Measurements from ENCODE around the gene GATAD2A. TPM values are rescaled to one million over a fixed set of nuclear protein-coding genes. Genes with fewer than 3 reads are reported as not detected.

The GATAD2A gene
- total and polyA plus RNA-seq, 5 donors from 2014 or later: 8.1 to 134 (median 9.7) TPM

GRCh38 chr19:19477705-19478383 is 72.4 kb downstream of the GATAD2A start:
- Histone ChIP-seq H3K9me3 (ENCODE audit: control insufficient read depth in 2 of 2, low read length in 2 of 2) (no peaks in the 10 kb centered on the region), H3K27ac (ENCODE audit: insufficient read depth, low read length, poor library complexity, severe bottlenecking) (no peak overlapping the region), H3K4me3 (ENCODE audit: low read depth, low read length) (no peak overlapping the region), H3K36me3 (ENCODE audit: control insufficient read depth, insufficient read depth, low read length) (peaks cover 31% of the 10 kb centered on the region), H3K4me1 (ENCODE audit: control insufficient read depth, insufficient read depth, low read length, poor library complexity, severe bottlenecking) (peaks cover 52% of the 10 kb centered on the region), H3K27me3 (ENCODE audit: control insufficient read depth, insufficient read depth, low read length) (no peaks in the 10 kb centered on the region)
- peak overlapping the region; percentile 79 to 92 (median 91) for H3K27ac Mint-ChIP-seq
- DNase-seq (no peak), ATAC-seq (ENCODE audit: low read depth in 2 of 2) (no peak)
- no peak overlapping the region for H3K4me3 Mint-ChIP-seq
- no peaks in the 10 kb centered on the region for H3K27me3 Mint-ChIP-seq
- H3K9me3 Mint-ChIP-seq: peaks cover 0 to 2% (median 0%) of the 10 kb centered on the region in 7 donors
- peaks cover 19 to 77% (median 60%) of the 10 kb centered on the region in 4 donors for H3K4me1 Mint-ChIP-seq
- H3K36me3 Mint-ChIP-seq: peaks cover 33% of the 10 kb centered on the region

- Histone ChIP-seq H3K4me1 (ENCODE audit: control insufficient read depth, insufficient read depth, low read length, poor library complexity, severe bottlenecking) (peaks cover 35% of the 10 kb centered on the region), H3K27ac (ENCODE audit: insufficient read depth, low read length, poor library complexity, severe bottlenecking) (no peak overlapping the region), H3K36me3 (ENCODE audit: control insufficient read depth, insufficient read depth, low read length) (peaks cover 33% of the 10 kb centered on the region), H3K9me3 (ENCODE audit: control insufficient read depth in 2 of 2, low read length in 2 of 2) (no peaks in the 10 kb centered on the region), H3K4me3 (ENCODE audit: low read depth, low read length) (no peak overlapping the region), H3K27me3 (ENCODE audit: control insufficient read depth, insufficient read depth, low read length) (no peaks in the 10 kb centered on the region)
- H3K4me1 Mint-ChIP-seq: peaks cover 14 to 65% (median 47%) of the 10 kb centered on the region in 4 donors
- no peak for DNase-seq
- ATAC-seq (ENCODE audit: low read depth in 2 of 2): no peak
- H3K27ac Mint-ChIP-seq: peak overlapping the region; percentile 73 to 84 (median 75)
- no peaks in the 10 kb centered on the region for H3K27me3 Mint-ChIP-seq
- H3K36me3 Mint-ChIP-seq: peaks cover 26% of the 10 kb centered on the region
- H3K9me3 Mint-ChIP-seq: no peaks in the 10 kb centered on the region
- H3K4me3 Mint-ChIP-seq: no peak overlapping the region
Observed at GRCh38 chr19:19480688-19481087, 75.2 kb downstream of the GATAD2A start.

- peaks cover 0 to 63% (median 31%) of the 10 kb centered on the region in 4 donors for H3K4me1 Mint-ChIP-seq
- H3K9me3 Mint-ChIP-seq: no peaks in the 10 kb centered on the region
- Histone ChIP-seq H3K4me1 (ENCODE audit: control insufficient read depth, insufficient read depth, low read length, poor library complexity, severe bottlenecking) (peaks cover 26% of the 10 kb centered on the region), H3K27me3 (ENCODE audit: control insufficient read depth, insufficient read depth, low read length) (no peaks in the 10 kb centered on the region), H3K36me3 (ENCODE audit: control insufficient read depth, insufficient read depth, low read length) (peaks cover 33% of the 10 kb centered on the region), H3K27ac (ENCODE audit: insufficient read depth, low read length, poor library complexity, severe bottlenecking) (no peak overlapping the region), H3K9me3 (ENCODE audit: control insufficient read depth in 2 of 2, low read length in 2 of 2) (no peaks in the 10 kb centered on the region), H3K4me3 (ENCODE audit: low read depth, low read length) (no peak overlapping the region)
- H3K27ac Mint-ChIP-seq: peak overlapping the region; percentile 75 to 93 (median 89)
- DNase-seq (no peak), ATAC-seq (ENCODE audit: low read depth in 2 of 2) (no peak)
- H3K27me3 Mint-ChIP-seq: no peaks in the 10 kb centered on the region
- no peak overlapping the region for H3K4me3 Mint-ChIP-seq
- peaks cover 21% of the 10 kb centered on the region for H3K36me3 Mint-ChIP-seq
Observed at GRCh38 chr19:19482809-19483596, 77.5 kb downstream of the GATAD2A start.

- Mint-ChIP-seq H3K36me3 (peaks cover 14% of the 10 kb centered on the region), H3K27ac (peak overlapping the region; percentile 74 to 99 (median 86)), H3K9me3 (no peaks in the 10 kb centered on the region), H3K4me3 (peak overlapping the region in 2 of 4 donors; percentile 7 to 10), H3K27me3 (no peaks in the 10 kb centered on the region), H3K4me1 (peaks cover 10 to 72% (median 28%) of the 10 kb centered on the region in 4 donors)
- Histone ChIP-seq H3K27me3 (ENCODE audit: control insufficient read depth, insufficient read depth, low read length) (no peaks in the 10 kb centered on the region), H3K36me3 (ENCODE audit: control insufficient read depth, insufficient read depth, low read length) (peaks cover 22% of the 10 kb centered on the region), H3K4me3 (ENCODE audit: low read depth, low read length) (no peak overlapping the region), H3K9me3 (ENCODE audit: control insufficient read depth in 2 of 2, low read length in 2 of 2) (no peaks in the 10 kb centered on the region), H3K27ac (ENCODE audit: insufficient read depth, low read length, poor library complexity, severe bottlenecking) (peak overlapping the region; percentile 30), H3K4me1 (ENCODE audit: control insufficient read depth, insufficient read depth, low read length, poor library complexity, severe bottlenecking) (peaks cover 48% of the 10 kb centered on the region)
- DNase-seq (no peak), ATAC-seq (ENCODE audit: low read depth in 2 of 2) (no peak)
Observed at GRCh38 chr19:19485161-19485997, 79.9 kb downstream of the GATAD2A start.

- Histone ChIP-seq H3K4me1 (ENCODE audit: control insufficient read depth, insufficient read depth, low read length, poor library complexity, severe bottlenecking) (peaks cover 48% of the 10 kb centered on the region), H3K27me3 (ENCODE audit: control insufficient read depth, insufficient read depth, low read length) (no peaks in the 10 kb centered on the region), H3K4me3 (ENCODE audit: low read depth, low read length) (no peak overlapping the region), H3K9me3 (ENCODE audit: control insufficient read depth in 2 of 2, low read length in 2 of 2) (no peaks in the 10 kb centered on the region), H3K36me3 (ENCODE audit: control insufficient read depth, insufficient read depth, low read length) (peaks cover 18% of the 10 kb centered on the region), H3K27ac (ENCODE audit: insufficient read depth, low read length, poor library complexity, severe bottlenecking) (peak overlapping the region; percentile 9)
- H3K4me3 Mint-ChIP-seq: no peak overlapping the region
- peaks cover 10% of the 10 kb centered on the region for H3K36me3 Mint-ChIP-seq
- peak overlapping the region; percentile 14 to 99 (median 86) for H3K27ac Mint-ChIP-seq
- no peaks in the 10 kb centered on the region for H3K9me3 Mint-ChIP-seq
- peaks cover 10 to 71% (median 29%) of the 10 kb centered on the region in 4 donors for H3K4me1 Mint-ChIP-seq
- DNase-seq (no peak), ATAC-seq (ENCODE audit: low read depth in 2 of 2) (no peak)
- no peaks in the 10 kb centered on the region for H3K27me3 Mint-ChIP-seq
Observed at GRCh38 chr19:19485998-19486290, 80.5 kb downstream of the GATAD2A start.

GRCh38 chr19:19486343-19487076 is 81.0 kb downstream of the GATAD2A start:
- H3K4me1 ChIP-seq (ENCODE audit: control insufficient read depth, insufficient read depth, low read length, poor library complexity, severe bottlenecking): peaks cover 48% of the 10 kb centered on the region
- peaks cover 10 to 72% (median 28%) of the 10 kb centered on the region in 4 donors for H3K4me1 Mint-ChIP-seq
- DNase-seq (no peak), ATAC-seq (ENCODE audit: low read depth in 2 of 2) (no peak)
- H3K27ac Mint-ChIP-seq: peak overlapping the region; percentile 76 to 99 (median 82)
- peak overlapping the region in 1 of 4 donors; percentile 25 for H3K4me3 Mint-ChIP-seq
- peak overlapping the region; percentile 94 for H3K27ac ChIP-seq (ENCODE audit: insufficient read depth, low read length, poor library complexity, severe bottlenecking)
- H3K36me3 Mint-ChIP-seq: peaks cover 10% of the 10 kb centered on the region
- no peaks in the 10 kb centered on the region for H3K9me3 Mint-ChIP-seq
- H3K4me3 ChIP-seq (ENCODE audit: low read depth, low read length): no peak overlapping the region
- no peaks in the 10 kb centered on the region for H3K27me3 Mint-ChIP-seq
- no peaks in the 10 kb centered on the region for H3K9me3 ChIP-seq (ENCODE audit: control insufficient read depth in 2 of 2, low read length in 2 of 2)
- H3K27me3 ChIP-seq (ENCODE audit: control insufficient read depth, insufficient read depth, low read length): no peaks in the 10 kb centered on the region
- H3K36me3 ChIP-seq (ENCODE audit: control insufficient read depth, insufficient read depth, low read length): peaks cover 13% of the 10 kb centered on the region
